Liver (tissue), 9 donors: Measurements from ENCODE around the gene ARHGAP19. TPM values are rescaled to one million over a fixed set of nuclear protein-coding genes. Genes with fewer than 3 reads are reported as not detected.

Experiments used
- DNase-seq: peaks from one replicate; pipeline ENCODE4 v3.0.0-alpha.2; 2017; ENCODE audit warnings: low spot score
- H3K27ac ChIP-seq, 2 donors: one replicate each; pipeline ENCODE4 v1.7.0; 2013; ENCODE audit warnings: inconsistent platforms in 2 of 2, low read length in 2 of 2, control low read depth in 1 of 2, low read depth in 1 of 2, mild to moderate bottlenecking in 1 of 2
- H3K27me3 ChIP-seq, 4 donors: one replicate each; pipeline versions ENCODE4 v1.6.1 to v1.7.0; 2013; ENCODE audit warnings: low read length in 3 of 4, inconsistent platforms in 1 of 4, mild to moderate bottlenecking in 1 of 4, moderate library complexity in 1 of 4; ENCODE audit not compliant: control insufficient read depth in 4 of 4, insufficient read depth in 4 of 4
- H3K36me3 ChIP-seq, 4 donors: one replicate each; pipeline versions ENCODE4 v1.6.1 to v1.7.0; 2013; ENCODE audit warnings: low read length in 3 of 4, mild to moderate bottlenecking in 3 of 4, low read depth in 1 of 4, moderate library complexity in 1 of 4; ENCODE audit not compliant: control insufficient read depth in 4 of 4, insufficient read depth in 3 of 4
- H3K4me1 ChIP-seq, 4 donors: one replicate each; pipeline versions ENCODE4 v1.6.1 to v1.7.0; 2013; ENCODE audit warnings: low read length in 3 of 4, mild to moderate bottlenecking in 3 of 4, moderate library complexity in 1 of 4; ENCODE audit not compliant: control insufficient read depth in 4 of 4, insufficient read depth in 4 of 4
- H3K4me3 ChIP-seq, 3 donors: one replicate each; pipeline versions ENCODE4 v1.6.1 to v1.7.0; 2013; ENCODE audit warnings: low read length in 3 of 3, control low read depth in 1 of 3, low read depth in 1 of 3, mild to moderate bottlenecking in 1 of 3
- H3K9ac ChIP-seq, 2 donors: one replicate each; pipeline ENCODE4 v1.7.0; 2013; ENCODE audit warnings: low read length in 2 of 2, mild to moderate bottlenecking in 2 of 2, moderate library complexity in 2 of 2, control low read depth in 1 of 2, low read depth in 1 of 2
- H3K9me3 ChIP-seq, 4 donors: one replicate each; pipeline versions ENCODE4 v1.6.1 to v1.7.0; 2013; ENCODE audit warnings: low read length in 3 of 4; ENCODE audit not compliant: control insufficient read depth in 4 of 4
- CTCF ChIP-seq: fragments of 150-350 bp; IDR thresholded peaks from 2 replicates; pipeline ENCODE4 v1.5.1; 2017; ENCODE audit warnings: improper control_type of control experiment, low read depth, low read length; ENCODE audit not compliant: missing input control
- EGR1 ChIP-seq, 2 donors: IDR thresholded peaks; 2 replicates each; pipeline ENCODE4 v1.6.1; 2016 to 2018; ENCODE audit warnings: antibody characterized with exemption in 2 of 2, low read depth in 2 of 2
- FOXA1 ChIP-seq: IDR thresholded peaks from 2 replicates; pipeline ENCODE4 v1.6.1; 2016; ENCODE audit warnings: antibody characterized with exemption
- FOXA2 ChIP-seq: IDR thresholded peaks from 2 replicates; pipeline ENCODE4 v1.6.1; 2016; ENCODE audit warnings: antibody characterized with exemption
- GABPA ChIP-seq, 2 donors: IDR thresholded peaks in 1 of 2; conservative IDR thresholded peaks in 1 of 2; 2 replicates each; pipeline ENCODE4 v1.6.1; 2016; ENCODE audit warnings: antibody characterized with exemption in 2 of 2, mild to moderate bottlenecking in 1 of 2, moderate library complexity in 1 of 2
- HNF4A ChIP-seq, 2 donors: conservative IDR thresholded peaks; 2 replicates each; pipeline ENCODE4 v1.6.1; 2016; ENCODE audit warnings: antibody characterized with exemption in 2 of 2, mild to moderate bottlenecking in 2 of 2
- HNF4G ChIP-seq: IDR thresholded peaks from 2 replicates; pipeline ENCODE4 v1.6.1; 2016; ENCODE audit warnings: antibody characterized with exemption
- JUND ChIP-seq, 2 donors: IDR thresholded peaks; 2 replicates each; pipeline ENCODE4 v1.6.1; 2016; ENCODE audit warnings: antibody characterized with exemption in 2 of 2
- NR2F2 ChIP-seq: IDR thresholded peaks from 2 replicates; pipeline ENCODE4 v1.6.1; 2016; ENCODE audit warnings: antibody characterized with exemption
- RAD21 ChIP-seq, 2 donors: IDR thresholded peaks; 2 replicates each; pipeline ENCODE4 v1.6.1; 2016; ENCODE audit warnings: antibody characterized with exemption in 2 of 2, mild to moderate bottlenecking in 2 of 2
- RXRA ChIP-seq, 2 donors: IDR thresholded peaks; 2 replicates each; pipeline ENCODE4 v1.6.1; 2017 to 2018; ENCODE audit warnings: antibody characterized with exemption in 2 of 2, mild to moderate bottlenecking in 1 of 2
- SP1 ChIP-seq: IDR thresholded peaks from 2 replicates; pipeline ENCODE4 v1.6.1; 2018; ENCODE audit warnings: antibody characterized with exemption, mild to moderate bottlenecking
- TAF1 ChIP-seq: conservative IDR thresholded peaks from 2 replicates; pipeline ENCODE4 v1.6.1; 2016; ENCODE audit warnings: antibody characterized with exemption, mild to moderate bottlenecking
- YY1 ChIP-seq: IDR thresholded peaks from 2 replicates; pipeline ENCODE4 v1.6.1; 2016; ENCODE audit warnings: antibody characterized with exemption, mild to moderate bottlenecking
- ZBTB33 ChIP-seq: IDR thresholded peaks from 2 replicates; pipeline ENCODE4 v1.6.1; 2016; ENCODE audit warnings: antibody characterized with exemption
- WGBS: extraction: QIAGEN DNeasy Blood & Tissue Kit; methylation state at CpG from one replicate; pipeline ENCODE4 v1.1.7; 2013; 5-methylcytosine and 5-hydroxymethylcytosine counted together
- polyA plus RNA-seq, 2 donors: library from polyadenylated mRNA; stranded (reverse) in 1 of 2; unstranded in 1 of 2; fragments of 200-250 nt in 1 of 2; fragments of >200 nt in 1 of 2; fragmentation: Nextera tagmentation in 1 of 2; extraction: Ambion mirVana in 1 of 2; gene quantifications; one replicate each; pipeline versions ENCODE4 v1.2.1 to v1.2.3, GENCODE V29; 2013 to 2015
- total RNA-seq, 2 donors: library from RNA; depleted of rRNA; stranded (reverse); fragments of >200 nt; gene quantifications; one replicate each; pipeline ENCODE4 v1.2.3, GENCODE V29; 2014
- TF ChIP-seq, protein P1 (sequence below): IDR thresholded peaks from 2 replicates; pipeline ENCODE4 v1.6.1; 2016; ENCODE audit warnings: antibody characterized with exemption, mild to moderate bottlenecking
- TF ChIP-seq, protein P2 (sequence below): IDR thresholded peaks from 2 replicates; pipeline ENCODE4 v1.6.1; 2016; ENCODE audit warnings: antibody characterized with exemption
- TF ChIP-seq, protein P3 (sequence below): IDR thresholded peaks from 2 replicates; pipeline ENCODE4 v1.6.1; 2016; ENCODE audit warnings: antibody characterized with exemption
- donor health status: healthy.
- donor health status: healthy.
- donor health status: healthy.
- donor health status: healthy.
- donor health status: healthy.

ARHGAP19 gene
- total and polyA plus RNA-seq, 4 donors = 1.6 to 23.4 (median 3.6) TPM

DNA sequence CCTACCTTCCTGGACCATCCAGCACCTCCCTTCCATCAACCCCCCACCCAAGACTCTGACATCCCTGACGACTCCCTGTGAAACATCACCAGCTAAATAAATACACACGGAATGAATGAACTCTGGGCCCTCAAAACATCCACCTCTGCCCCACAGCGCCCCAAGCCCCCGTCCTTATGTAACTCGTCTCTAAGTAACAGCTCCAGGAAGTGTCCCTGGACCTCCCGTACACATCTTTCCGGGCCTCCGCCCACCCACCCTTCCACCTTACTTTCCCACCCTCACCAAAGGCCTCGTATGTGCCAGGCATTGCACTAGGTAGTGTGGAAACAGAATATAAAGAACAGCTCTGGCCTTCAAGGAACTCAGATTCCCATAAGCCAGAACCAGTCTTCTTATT is 79.0 kb downstream of the ARHGAP19 start:
- 67% methylated on average over 9 of the region's 9 CpGs for WGBS
- H3K27ac ChIP-seq = no peak overlapping the region
- DNase-seq = no peak

More for the DNA sequence above, 79.0 kb downstream of the ARHGAP19 start:
- Histone ChIP-seq H3K4me3 (no peak overlapping the region), H3K9me3 (no peaks in the 10 kb centered on the region), H3K27me3 (no peaks in the 10 kb centered on the region), H3K9ac (no peak overlapping the region), H3K36me3 (no peaks in the 10 kb centered on the region), H3K4me1 (no peaks in the 10 kb centered on the region)
- TF ChIP-seq YY1 = no peak
- no peak for TF ChIP-seq RAD21 (IDR thresholded peaks at IDR 0.05)
- TF ChIP-seq SP1 = no peak
- TF ChIP-seq ZBTB33 = no peak
- TF ChIP-seq TAF1 = no peak
- TF ChIP-seq, protein P1, sequence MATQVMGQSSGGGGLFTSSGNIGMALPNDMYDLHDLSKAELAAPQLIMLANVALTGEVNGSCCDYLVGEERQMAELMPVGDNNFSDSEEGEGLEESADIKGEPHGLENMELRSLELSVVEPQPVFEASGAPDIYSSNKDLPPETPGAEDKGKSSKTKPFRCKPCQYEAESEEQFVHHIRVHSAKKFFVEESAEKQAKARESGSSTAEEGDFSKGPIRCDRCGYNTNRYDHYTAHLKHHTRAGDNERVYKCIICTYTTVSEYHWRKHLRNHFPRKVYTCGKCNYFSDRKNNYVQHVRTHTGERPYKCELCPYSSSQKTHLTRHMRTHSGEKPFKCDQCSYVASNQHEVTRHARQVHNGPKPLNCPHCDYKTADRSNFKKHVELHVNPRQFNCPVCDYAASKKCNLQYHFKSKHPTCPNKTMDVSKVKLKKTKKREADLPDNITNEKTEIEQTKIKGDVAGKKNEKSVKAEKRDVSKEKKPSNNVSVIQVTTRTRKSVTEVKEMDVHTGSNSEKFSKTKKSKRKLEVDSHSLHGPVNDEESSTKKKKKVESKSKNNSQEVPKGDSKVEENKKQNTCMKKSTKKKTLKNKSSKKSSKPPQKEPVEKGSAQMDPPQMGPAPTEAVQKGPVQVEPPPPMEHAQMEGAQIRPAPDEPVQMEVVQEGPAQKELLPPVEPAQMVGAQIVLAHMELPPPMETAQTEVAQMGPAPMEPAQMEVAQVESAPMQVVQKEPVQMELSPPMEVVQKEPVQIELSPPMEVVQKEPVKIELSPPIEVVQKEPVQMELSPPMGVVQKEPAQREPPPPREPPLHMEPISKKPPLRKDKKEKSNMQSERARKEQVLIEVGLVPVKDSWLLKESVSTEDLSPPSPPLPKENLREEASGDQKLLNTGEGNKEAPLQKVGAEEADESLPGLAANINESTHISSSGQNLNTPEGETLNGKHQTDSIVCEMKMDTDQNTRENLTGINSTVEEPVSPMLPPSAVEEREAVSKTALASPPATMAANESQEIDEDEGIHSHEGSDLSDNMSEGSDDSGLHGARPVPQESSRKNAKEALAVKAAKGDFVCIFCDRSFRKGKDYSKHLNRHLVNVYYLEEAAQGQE = no peak
- TF ChIP-seq FOXA2 = no peak
- no peak for TF ChIP-seq HNF4A (conservative IDR thresholded peaks at IDR 0.05)
- no peak for TF ChIP-seq CTCF
- no peak for TF ChIP-seq GABPA (IDR thresholded peaks at IDR 0.05 in 1 of 2, conservative IDR thresholded peaks at IDR 0.05 in 1 of 2)
- TF ChIP-seq RXRA (IDR thresholded peaks at IDR 0.05) = no peak
- no peak for TF ChIP-seq FOXA1
- no peak for TF ChIP-seq JUND (IDR thresholded peaks at IDR 0.05)
- no peak for TF ChIP-seq EGR1 (IDR thresholded peaks at IDR 0.05; ENCODE audit: low read depth in 2 of 2)
- no peak for TF ChIP-seq HNF4G
- TF ChIP-seq, protein P2, sequence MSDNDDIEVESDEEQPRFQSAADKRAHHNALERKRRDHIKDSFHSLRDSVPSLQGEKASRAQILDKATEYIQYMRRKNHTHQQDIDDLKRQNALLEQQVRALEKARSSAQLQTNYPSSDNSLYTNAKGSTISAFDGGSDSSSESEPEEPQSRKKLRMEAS = no peak
- TF ChIP-seq, protein P3, sequence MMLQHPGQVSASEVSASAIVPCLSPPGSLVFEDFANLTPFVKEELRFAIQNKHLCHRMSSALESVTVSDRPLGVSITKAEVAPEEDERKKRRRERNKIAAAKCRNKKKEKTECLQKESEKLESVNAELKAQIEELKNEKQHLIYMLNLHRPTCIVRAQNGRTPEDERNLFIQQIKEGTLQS = no peak
- TF ChIP-seq NR2F2 = no peak
